Smooth muscle cell (in vitro differentiated cells): ENCODE measurements around the gene HES6. TPM values are rescaled to one million over a fixed set of nuclear protein-coding genes. Genes with fewer than 3 reads are reported as not detected.

Experiments used
- DNase-seq: peaks from one replicate; lab custom pipeline; 2025; ENCODE audit not compliant: unreplicated experiment; lab: John Stamatoyannopoulos, UW
- H2AFZ ChIP-seq: fragments of 200-600 bp; sonication (generic); 2 replicates; pipeline ENCODE4 v1.6.0; 2016; ENCODE audit warnings: antibody characterized with exemption, low read depth, mild to moderate bottlenecking
- H3F3A ChIP-seq: fragments of 200-600 bp; sonication (generic); 2 replicates; pipeline ENCODE4 v1.6.0; 2017; ENCODE audit warnings: antibody characterized with exemption, low read depth
- H3K27ac ChIP-seq: fragments of 200-600 bp; sonication (generic); 2 replicates; pipeline ENCODE4 v1.5.1; 2016; ENCODE audit warnings: low read depth, mild to moderate bottlenecking
- H3K27me3 ChIP-seq: fragments of 200-600 bp; sonication (generic); 2 replicates; pipeline ENCODE4 v1.6.1; 2016; ENCODE audit warnings: low read depth, mild to moderate bottlenecking
- H3K36me3 ChIP-seq: fragments of 200-600 bp; sonication (generic); 2 replicates; pipeline ENCODE4 v1.5.1; 2016; ENCODE audit warnings: low read depth
- H3K4me1 ChIP-seq: fragments of 200-600 bp; sonication (generic); 2 replicates; pipeline ENCODE4 v1.5.1; 2016; ENCODE audit warnings: low read depth
- H3K4me2 ChIP-seq: fragments of 200-600 bp; sonication (generic); 2 replicates; pipeline ENCODE4 v1.6.0; 2016; ENCODE audit warnings: mild to moderate bottlenecking
- H3K4me3 ChIP-seq: fragments of 200-600 bp; sonication (generic); 2 replicates; pipeline ENCODE4 v1.5.1; 2016; ENCODE audit warnings: mild to moderate bottlenecking
- H3K79me2 ChIP-seq: fragments of 200-600 bp; sonication (generic); 2 replicates; pipeline ENCODE4 v1.6.0; 2016; ENCODE audit warnings: low read depth, mild to moderate bottlenecking
- H3K9ac ChIP-seq: fragments of 200-600 bp; sonication (generic); 2 replicates; pipeline ENCODE4 v1.6.0; 2016; ENCODE audit warnings: low read depth
- H3K9me3 ChIP-seq: fragments of 200-600 bp; sonication (generic); replicated peaks from 2 replicates; pipeline ENCODE4 v1.5.1; 2016; ENCODE audit warnings: low read depth
- H4K20me1 ChIP-seq: fragments of 200-600 bp; sonication (generic); 2 replicates; pipeline ENCODE4 v1.6.0; 2016; ENCODE audit warnings: low read depth
- WGBS: methylation state at CpG from one replicate; pipeline ENCODE4 v1.1.7; 2016; ENCODE audit warnings: low lambda C conversion rate; 5-methylcytosine and 5-hydroxymethylcytosine counted together
- polyA plus RNA-seq: library from polyadenylated mRNA; unstranded; fragments of >200 nt; fragmentation: Nextera tagmentation; extraction: Ambion mirVana; gene quantifications from 2 replicates; pipeline ENCODE4 v1.2.1, GENCODE V29; 2016
- total RNA-seq: library from RNA; depleted of rRNA; stranded (reverse); fragments of >200 nt; gene quantifications from 2 replicates; pipeline ENCODE4 v1.2.3, GENCODE V29; 2014
- TF ChIP-seq, protein P1 (sequence below): fragments of 200-600 bp; sonication (generic); IDR thresholded peaks from 2 replicates; pipeline ENCODE4 v1.5.1; 2017; ENCODE audit warnings: borderline replicate concordance, mild to moderate bottlenecking, antibody characterized with exemption; ENCODE audit not compliant: insufficient read depth, poor library complexity, severe bottlenecking

HES6 gene
- total and polyA plus RNA-seq, 2 experiments from 2014 or later: 0.81 to 2.7 TPM

DNA sequence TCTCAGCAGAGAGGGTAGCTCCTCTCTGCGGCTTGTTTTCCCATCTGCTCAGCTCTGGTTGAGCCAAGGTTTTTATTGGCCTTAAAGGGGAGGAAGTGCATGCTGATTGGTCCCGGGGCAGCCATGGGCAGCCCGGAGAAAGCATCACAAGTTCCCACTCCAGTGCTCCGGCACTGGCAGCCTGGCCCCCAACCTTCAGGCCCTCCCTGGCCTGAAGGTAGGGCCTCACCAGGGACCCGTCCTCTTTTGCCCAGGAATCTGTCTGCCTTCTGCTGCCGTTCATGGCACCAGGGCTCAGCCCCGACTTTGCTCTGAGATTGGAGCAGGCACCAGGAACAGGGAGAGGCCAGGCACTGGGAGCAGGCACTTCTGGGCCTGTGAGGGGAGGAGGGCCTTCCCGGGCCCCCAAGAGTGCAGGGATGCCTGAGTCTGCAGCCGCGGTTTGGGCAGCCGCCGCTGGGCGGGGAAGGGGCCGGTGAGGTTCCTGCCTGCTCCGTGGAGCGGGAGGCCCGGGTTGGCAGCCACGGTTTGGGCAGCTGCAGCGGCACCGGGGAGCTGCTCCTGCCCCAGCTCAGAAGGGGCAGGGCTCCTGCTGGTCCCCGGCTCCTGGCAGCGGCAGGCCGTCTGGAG is 18.8 kb downstream of the HES6 start:
- no peaks in the 10 kb centered on the region for H3F3A ChIP-seq
- no peak overlapping the region for H3K9ac ChIP-seq
- H3K27me3 ChIP-seq: no peaks in the 10 kb centered on the region
- no peaks in the 10 kb centered on the region for H3K9me3 ChIP-seq
- H3K27ac ChIP-seq: no peak overlapping the region
- 92% methylated on average over 23 of the region's 23 CpGs for WGBS
- no peak overlapping the region for H3K4me2 ChIP-seq
- H2AFZ ChIP-seq: no peak overlapping the region
- TF ChIP-seq, protein P1, sequence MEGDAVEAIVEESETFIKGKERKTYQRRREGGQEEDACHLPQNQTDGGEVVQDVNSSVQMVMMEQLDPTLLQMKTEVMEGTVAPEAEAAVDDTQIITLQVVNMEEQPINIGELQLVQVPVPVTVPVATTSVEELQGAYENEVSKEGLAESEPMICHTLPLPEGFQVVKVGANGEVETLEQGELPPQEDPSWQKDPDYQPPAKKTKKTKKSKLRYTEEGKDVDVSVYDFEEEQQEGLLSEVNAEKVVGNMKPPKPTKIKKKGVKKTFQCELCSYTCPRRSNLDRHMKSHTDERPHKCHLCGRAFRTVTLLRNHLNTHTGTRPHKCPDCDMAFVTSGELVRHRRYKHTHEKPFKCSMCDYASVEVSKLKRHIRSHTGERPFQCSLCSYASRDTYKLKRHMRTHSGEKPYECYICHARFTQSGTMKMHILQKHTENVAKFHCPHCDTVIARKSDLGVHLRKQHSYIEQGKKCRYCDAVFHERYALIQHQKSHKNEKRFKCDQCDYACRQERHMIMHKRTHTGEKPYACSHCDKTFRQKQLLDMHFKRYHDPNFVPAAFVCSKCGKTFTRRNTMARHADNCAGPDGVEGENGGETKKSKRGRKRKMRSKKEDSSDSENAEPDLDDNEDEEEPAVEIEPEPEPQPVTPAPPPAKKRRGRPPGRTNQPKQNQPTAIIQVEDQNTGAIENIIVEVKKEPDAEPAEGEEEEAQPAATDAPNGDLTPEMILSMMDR: no peak
- H3K79me2 ChIP-seq: no peaks in the 10 kb centered on the region
- no peaks in the 10 kb centered on the region for H3K4me1 ChIP-seq
- no peak for DNase-seq
- H3K4me3 ChIP-seq: no peak overlapping the region
- no peaks in the 10 kb centered on the region for H3K36me3 ChIP-seq
- H4K20me1 ChIP-seq: no peaks in the 10 kb centered on the region

DNA sequence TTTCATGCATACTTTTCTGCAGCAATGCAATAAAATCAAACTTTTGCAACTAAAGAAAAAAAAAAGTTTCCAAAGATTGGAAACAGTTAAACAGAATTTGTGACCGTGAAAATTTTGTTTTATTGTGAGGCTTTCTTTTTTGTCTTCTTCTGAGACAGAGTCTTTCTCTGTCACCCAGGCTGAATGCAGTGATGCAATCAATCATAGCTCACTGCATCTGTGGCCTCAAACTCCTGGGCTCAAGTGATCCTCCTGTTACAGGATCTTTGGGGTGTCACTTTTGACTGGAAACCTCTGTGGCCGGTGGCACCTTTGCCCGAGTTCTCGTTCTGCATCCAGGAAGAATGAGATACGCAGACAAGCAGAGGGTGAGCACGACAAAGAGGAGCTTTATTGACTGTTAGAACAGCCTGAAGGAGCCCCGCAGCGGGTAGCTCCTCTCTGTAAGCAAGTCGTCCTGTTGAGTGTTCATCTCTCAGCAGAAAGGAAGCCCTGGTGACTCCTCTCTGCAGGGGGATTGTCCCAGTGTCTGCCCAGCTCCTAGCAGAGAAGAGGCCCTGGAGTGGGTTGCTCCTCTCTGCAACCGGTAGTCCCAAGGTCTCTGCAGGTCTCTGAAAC is 19.5 kb downstream of the HES6 start:
- TF ChIP-seq, protein P1: no peak
- H3K9me3 ChIP-seq: no peaks in the 10 kb centered on the region
- no peaks in the 10 kb centered on the region for H3F3A ChIP-seq
- H3K9ac ChIP-seq: no peak overlapping the region
- H3K27me3 ChIP-seq: no peaks in the 10 kb centered on the region
- no peak overlapping the region for H3K27ac ChIP-seq
- no peaks in the 10 kb centered on the region for H3K4me1 ChIP-seq
- H2AFZ ChIP-seq: no peak overlapping the region
- DNase-seq: no peak
- no peak overlapping the region for H3K4me2 ChIP-seq
- no peaks in the 10 kb centered on the region for H4K20me1 ChIP-seq
- no peaks in the 10 kb centered on the region for H3K79me2 ChIP-seq
- no peak overlapping the region for H3K4me3 ChIP-seq
- no peaks in the 10 kb centered on the region for H3K36me3 ChIP-seq
- WGBS: 89% methylated on average over 10 of the region's 10 CpGs

DNA sequence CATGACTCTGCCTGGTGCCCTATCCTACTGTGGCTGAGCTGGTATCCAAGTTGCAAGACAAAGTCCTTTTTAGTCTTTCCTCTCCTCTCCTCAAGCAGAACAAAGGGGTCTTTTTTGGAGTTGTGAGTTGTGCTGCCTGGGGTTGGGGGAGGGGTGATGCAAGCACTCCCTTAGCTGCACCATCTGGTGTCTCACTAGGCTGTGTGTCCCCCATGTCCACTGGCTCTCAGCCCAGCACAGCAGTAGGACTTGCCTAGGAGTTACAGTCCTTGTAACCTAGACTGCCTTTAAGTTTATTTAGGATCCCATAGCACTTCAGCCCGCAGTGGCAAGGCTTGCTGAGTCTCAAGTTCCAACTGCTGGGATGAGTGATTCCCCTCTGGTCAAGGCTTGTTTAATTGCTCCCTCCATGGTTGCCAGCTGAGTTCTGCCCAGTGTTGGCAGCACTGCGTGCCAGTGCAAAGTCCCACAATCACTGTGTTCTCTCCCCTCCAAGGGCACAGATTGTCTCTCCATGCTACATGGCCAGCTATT is 23.1 kb downstream of the HES6 start:
- H3F3A ChIP-seq: no peaks in the 10 kb centered on the region
- no peak overlapping the region for H2AFZ ChIP-seq
- no peak for DNase-seq
- no peak overlapping the region for H3K9ac ChIP-seq
- no peaks in the 10 kb centered on the region for H3K79me2 ChIP-seq
- H3K9me3 ChIP-seq: no peaks in the 10 kb centered on the region
- no peaks in the 10 kb centered on the region for H3K36me3 ChIP-seq
- no peaks in the 10 kb centered on the region for H4K20me1 ChIP-seq
- no peak overlapping the region for H3K27ac ChIP-seq
- 97% methylated on average over 2 of the region's 2 CpGs for whole genome bisulfite sequencing
- H3K4me1 ChIP-seq: no peaks in the 10 kb centered on the region
- TF ChIP-seq, protein P1: no peak
- H3K4me3 ChIP-seq: no peak overlapping the region
- no peak overlapping the region for H3K4me2 ChIP-seq
- peaks cover 4% of the 10 kb centered on the region for H3K27me3 ChIP-seq

DNA sequence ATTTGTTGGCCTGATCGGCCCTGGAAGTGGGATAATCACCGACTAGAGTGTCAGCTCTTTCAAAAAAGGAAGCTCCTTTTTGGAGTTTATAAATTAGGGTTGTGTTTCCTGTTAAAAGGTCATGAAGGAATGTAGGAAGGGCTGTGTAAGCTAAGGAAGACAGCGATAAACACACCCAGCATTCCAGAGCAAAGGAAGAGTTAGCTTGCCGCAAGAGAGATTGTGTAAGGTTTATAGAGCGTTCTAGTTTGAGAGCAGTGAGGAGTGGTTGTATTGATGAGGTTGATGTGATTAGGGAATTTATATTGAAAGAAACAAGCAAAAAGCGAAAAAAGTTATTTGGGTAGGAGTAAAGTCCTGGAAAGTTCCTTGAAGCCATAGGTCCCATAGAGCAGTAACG is 32.8 kb downstream of the HES6 start:
- DNase-seq: no peak

More for the DNA sequence above, 32.8 kb downstream of the HES6 start:
- H3F3A ChIP-seq: no peaks in the 10 kb centered on the region
- H3K4me3 ChIP-seq: no peak overlapping the region
- H3K9ac ChIP-seq: no peak overlapping the region
- H3K79me2 ChIP-seq: peaks cover 11% of the 10 kb centered on the region
- peaks cover 29% of the 10 kb centered on the region for H3K27me3 ChIP-seq
- no peak overlapping the region for H3K27ac ChIP-seq
- H3K4me2 ChIP-seq: no peak overlapping the region
- peaks cover 3% of the 10 kb centered on the region for H3K4me1 ChIP-seq
- no peaks in the 10 kb centered on the region for H3K36me3 ChIP-seq
- no peak overlapping the region for H2AFZ ChIP-seq
- H4K20me1 ChIP-seq: peaks cover 9% of the 10 kb centered on the region
- 85% methylated on average over 7 of the region's 7 CpGs for WGBS
- H3K9me3 ChIP-seq: no peaks in the 10 kb centered on the region
- TF ChIP-seq, protein P1: no peak
